Glomerular visceral epithelial cell (primary cell): ENCODE data around the gene ABTB1.
"Not testable (repeated sequence)": the region's sequence is repeated elsewhere in the genome, so short reads cannot be mapped to it uniquely, and the experiment has no call there.

ENCODE experiments used
- DNase-seq: peaks from one replicate; pipeline ENCODE4 v3.0.0-alpha.2; 2016; ENCODE audit errors: extremely low spot score

The ABTB1 gene

GRCh38 chr3:127673191-127674100 is 694 bp downstream of the ABTB1 start:
- peak; percentile 60 for DNase-seq

- no peak for DNase-seq
Observed at GRCh38 chr3:127674101-127674721, 1.5 kb downstream of the ABTB1 start.

- no peak for DNase-seq
Observed at GRCh38 chr3:127674790-127675189, 2.0 kb downstream of the ABTB1 start.

- no peak for DNase-seq
Observed at GRCh38 chr3:127675651-127676391, 3.1 kb downstream of the ABTB1 start.

- DNase-seq = no peak
Observed at GRCh38 chr3:127676456-127676855, 3.7 kb downstream of the ABTB1 start.

GRCh38 chr3:127676921-127677351 is 4.2 kb downstream of the ABTB1 start:
- no peak for DNase-seq

GRCh38 chr3:127677541-127678314 is 5.0 kb downstream of the ABTB1 start:
- DNase-seq = no peak

GRCh38 chr3:127678315-127678599 is 5.5 kb downstream of the ABTB1 start:
- no peak for DNase-seq

- no peak for DNase-seq
Observed at GRCh38 chr3:127678611-127679533, 6.1 kb downstream of the ABTB1 start.

GRCh38 chr3:127679534-127680145 is 6.9 kb downstream of the ABTB1 start:
- no peak for DNase-seq

- no peak for DNase-seq
Observed at GRCh38 chr3:127680146-127680661, 7.5 kb downstream of the ABTB1 start.

GRCh38 chr3:127680798-127681221 is 8.1 kb downstream of the ABTB1 start:
- no peak for DNase-seq

- DNase-seq = not testable (repeated sequence)
Observed at GRCh38 chr3:127682175-127682554, 9.4 kb downstream of the ABTB1 start.

- no peak for DNase-seq
Observed at GRCh38 chr3:127682561-127682960, 9.8 kb downstream of the ABTB1 start.

GRCh38 chr3:127684871-127685707 is 12.3 kb downstream of the ABTB1 start:
- no peak for DNase-seq

GRCh38 chr3:127685708-127686511 is 13.2 kb downstream of the ABTB1 start:
- no peak for DNase-seq

- DNase-seq = no peak
Observed at GRCh38 chr3:127686512-127686894, 13.8 kb downstream of the ABTB1 start.

- DNase-seq = no peak
Observed at GRCh38 chr3:127687228-127687737, 14.5 kb downstream of the ABTB1 start.
